Kidney (tissue), 14 donors: ENCODE measurements around the gene COL23A1. TPM values are rescaled to one million over a fixed set of nuclear protein-coding genes. Genes with fewer than 3 reads are reported as not detected.
A peak's percentile ranks its signal among the peaks of the same experiment; 100 is the strongest.

ENCODE experiments used
- DNase-seq, 5 donors: peaks; one replicate each; pipeline ENCODE4 v3.0.0-alpha.2; 2013 to 2020
- FAIRE-seq: peaks from 2 replicates; lab custom pipeline; 2012; peaks lifted over from hg19 to GRCh38; lab: Jason Lieb, UNC
- H3K27ac ChIP-seq, 2 donors: one replicate each; pipeline ENCODE4 v1.7.0; 2013; ENCODE audit warnings: low read depth in 2 of 2, low read length in 2 of 2, inconsistent platforms in 1 of 2
- H3K27me3 ChIP-seq: one replicate; pipeline ENCODE4 v1.7.1; 2013; ENCODE audit warnings: low read length, inconsistent platforms; ENCODE audit not compliant: control insufficient read depth, insufficient read depth
- H3K36me3 ChIP-seq, 3 donors: one replicate each; pipeline versions ENCODE4 v1.7.0 to v1.7.1; 2013; ENCODE audit warnings: low read length in 3 of 3, control low read depth in 1 of 3, inconsistent platforms in 1 of 3; ENCODE audit not compliant: insufficient read depth in 3 of 3, control insufficient read depth in 2 of 3
- H3K4me1 ChIP-seq, 3 donors: one replicate each; pipeline versions ENCODE4 v1.7.0 to v1.7.1; 2013; ENCODE audit warnings: low read length in 3 of 3, inconsistent platforms in 1 of 3, low read depth in 1 of 3; ENCODE audit not compliant: control insufficient read depth in 2 of 3, insufficient read depth in 2 of 3
- H3K4me3 ChIP-seq, 3 donors: one replicate each; pipeline versions ENCODE4 v1.7.0 to v1.8.1; 2013; ENCODE audit warnings: low read length in 3 of 3, control low read depth in 1 of 3, inconsistent platforms in 1 of 3
- H3K9ac ChIP-seq, 3 donors: one replicate each; pipeline versions ENCODE4 v1.7.0 to v1.7.1; 2013; ENCODE audit warnings: low read length in 3 of 3, control low read depth in 1 of 3, inconsistent platforms in 1 of 3
- H3K9me3 ChIP-seq, 3 donors: one replicate each; pipeline versions ENCODE4 v1.7.0 to v1.7.1; 2013; ENCODE audit warnings: low read length in 3 of 3, control low read depth in 1 of 3, inconsistent platforms in 1 of 3; ENCODE audit not compliant: control insufficient read depth in 2 of 3, insufficient read depth in 1 of 3
- CTCF ChIP-seq: IDR thresholded peaks from 3 replicates; pipeline ENCODE4 v1.5.1; 2012; ENCODE audit warnings: mild to moderate bottlenecking, moderate library complexity, borderline replicate concordance; ENCODE audit not compliant: insufficient read depth; ENCODE audit errors: extremely low read depth
- intact Hi-C: fragments of 100-400 bp; cut with DNase I; formaldehyde crosslinking; loops from one replicate; pipeline ENCODE4 v1.11.1; 2022
- polyA plus RNA-seq: library from polyadenylated mRNA; stranded (reverse); fragments of 350-450 nt; fragmentation: Illumina TruSeq; extraction: RNeasy Lipid Tissue Mini Kit (QIAGEN cat#74804); gene quantifications from one replicate; pipeline ENCODE4 v1.2.3, GENCODE V29; 2014; ENCODE audit warnings: low read depth, low replicate concordance; ENCODE audit not compliant: insufficient read depth
- total RNA-seq: library from RNA; stranded (reverse); fragmentation: NEBNext Ultra II Directional; extraction: Animal tissue kit (Norgen Biotek cat#: 25700); gene quantifications from one replicate; pipeline ENCODE4 v1.2.1, GENCODE V29; 2021
- donor health status: control.
- donor health status: control.
- donor health status: control.
- donor health status: control.
- donor health status: control.
- donor health status: DM: yes; HTN: yes; CAD: no.
- donor health status: Normal renal cell carcinoma (clear cell type).

COL23A1 gene
- total and polyA plus RNA-seq, 2 donors from 2014 or later = 4.1 to 8.7 TPM

GRCh38 chr5:178322736-178323540, 267.3 kb downstream of the COL23A1 start:
- no peak overlapping the region for H3K4me3 ChIP-seq
- no peak overlapping the region for H3K9ac ChIP-seq
- TF ChIP-seq CTCF = no peak
- DNase-seq (peak in 1 of 5 donors; percentile 48), FAIRE-seq (no peak)
- intact Hi-C loops = no loop called here
- H3K9me3 ChIP-seq = no peaks in the 10 kb centered on the region
- H3K27me3 ChIP-seq = no peaks in the 10 kb centered on the region
- H3K36me3 ChIP-seq = no peaks in the 10 kb centered on the region
- H3K4me1 ChIP-seq = no peaks in the 10 kb centered on the region
- H3K27ac ChIP-seq = no peak overlapping the region

GRCh38 chr5:178320281-178320855, 269.8 kb downstream of the COL23A1 start:
- no peaks in the 10 kb centered on the region for H3K27me3 ChIP-seq
- intact Hi-C loops = no loop called here
- no peak overlapping the region for H3K4me3 ChIP-seq
- H3K36me3 ChIP-seq = no peaks in the 10 kb centered on the region
- no peaks in the 10 kb centered on the region for H3K9me3 ChIP-seq
- peak in 2 of 5 donors; percentile 25 to 75 for DNase-seq
- no peak for TF ChIP-seq CTCF
- no peaks in the 10 kb centered on the region for H3K4me1 ChIP-seq
- FAIRE-seq = no peak
- H3K9ac ChIP-seq = no peak overlapping the region
- no peak overlapping the region for H3K27ac ChIP-seq

- Histone ChIP-seq H3K4me1 (no peaks in the 10 kb centered on the region), H3K9ac (no peak overlapping the region), H3K4me3 (no peak overlapping the region), H3K36me3 (no peaks in the 10 kb centered on the region), H3K27ac (no peak overlapping the region), H3K27me3 (no peaks in the 10 kb centered on the region), H3K9me3 (no peaks in the 10 kb centered on the region)
- DNase-seq = peak in 1 of 5 donors; percentile 76
- TF ChIP-seq CTCF = no peak
- no peak for FAIRE-seq
- intact Hi-C loops = no loop called here
Observed at GRCh38 chr5:178319541-178320041, 270.6 kb downstream of the COL23A1 start.
